Measurements from ENCODE around the gene S100Z. TPM values are rescaled to one million over a fixed set of nuclear protein-coding genes. Genes with fewer than 3 reads are reported as not detected.

Gene S100Z
- total RNA-seq, result not detected in 2 replicates

GRCh38 chr5:76849419-76850291, at the start of gene S100Z:
TSS of gene S100Z (plus strand) at chr5:76850014. CDS start at chr5:76875360, 25,346 bp downstream.

DNA sequence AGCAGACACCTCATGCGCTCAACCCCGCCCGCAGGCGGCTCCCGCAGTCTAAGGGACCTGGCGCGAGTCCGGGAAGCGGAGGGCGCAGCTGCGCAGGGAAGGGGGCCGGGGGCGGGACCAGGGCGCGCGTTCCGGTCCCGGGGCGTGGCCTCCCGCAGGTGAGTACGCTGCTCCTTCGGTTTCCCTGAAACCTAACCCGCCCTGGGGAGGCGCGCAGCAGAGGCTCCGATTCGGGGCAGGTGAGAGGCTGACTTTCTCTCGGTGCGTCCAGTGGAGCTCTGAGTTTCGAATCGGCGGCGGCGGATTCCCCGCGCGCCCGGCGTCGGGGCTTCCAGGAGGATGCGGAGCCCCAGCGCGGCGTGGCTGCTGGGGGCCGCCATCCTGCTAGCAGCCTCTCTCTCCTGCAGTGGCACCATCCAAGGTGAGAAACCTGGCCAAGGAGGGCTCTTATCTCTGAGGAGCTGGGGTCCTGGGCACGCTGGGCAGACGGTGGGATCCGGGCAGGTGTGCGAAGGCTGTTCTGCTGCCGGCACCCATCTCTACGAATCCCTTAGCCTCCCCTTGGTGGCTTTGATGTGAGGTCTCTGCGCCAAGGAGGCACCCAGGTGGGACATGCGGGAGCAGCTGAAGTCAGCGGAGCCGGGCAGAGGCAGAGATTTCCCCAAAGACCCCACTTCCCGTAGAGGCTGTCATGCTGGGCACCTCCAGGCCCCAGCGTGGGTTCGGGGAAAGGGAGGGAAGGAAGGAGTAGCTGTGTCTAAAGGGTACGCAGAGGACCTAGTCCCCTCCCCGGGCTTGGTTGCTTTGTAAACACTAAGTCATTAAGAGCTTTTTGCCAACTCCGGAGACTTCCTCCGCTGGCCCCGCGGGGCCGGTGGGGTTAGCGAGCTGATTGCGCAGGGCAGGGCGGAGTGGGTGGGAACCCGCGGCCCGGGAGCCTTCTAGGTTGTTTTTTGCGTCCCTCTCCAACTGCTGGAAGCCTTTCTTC, 30.7 kb upstream of the S100Z start, which contains the start of gene F2RL1:
Gene F2RL1 (plus strand): TSS at position 187 of the 988 bp plus-strand sequence. CDS start 153 bp downstream, at position 340.

DNA sequence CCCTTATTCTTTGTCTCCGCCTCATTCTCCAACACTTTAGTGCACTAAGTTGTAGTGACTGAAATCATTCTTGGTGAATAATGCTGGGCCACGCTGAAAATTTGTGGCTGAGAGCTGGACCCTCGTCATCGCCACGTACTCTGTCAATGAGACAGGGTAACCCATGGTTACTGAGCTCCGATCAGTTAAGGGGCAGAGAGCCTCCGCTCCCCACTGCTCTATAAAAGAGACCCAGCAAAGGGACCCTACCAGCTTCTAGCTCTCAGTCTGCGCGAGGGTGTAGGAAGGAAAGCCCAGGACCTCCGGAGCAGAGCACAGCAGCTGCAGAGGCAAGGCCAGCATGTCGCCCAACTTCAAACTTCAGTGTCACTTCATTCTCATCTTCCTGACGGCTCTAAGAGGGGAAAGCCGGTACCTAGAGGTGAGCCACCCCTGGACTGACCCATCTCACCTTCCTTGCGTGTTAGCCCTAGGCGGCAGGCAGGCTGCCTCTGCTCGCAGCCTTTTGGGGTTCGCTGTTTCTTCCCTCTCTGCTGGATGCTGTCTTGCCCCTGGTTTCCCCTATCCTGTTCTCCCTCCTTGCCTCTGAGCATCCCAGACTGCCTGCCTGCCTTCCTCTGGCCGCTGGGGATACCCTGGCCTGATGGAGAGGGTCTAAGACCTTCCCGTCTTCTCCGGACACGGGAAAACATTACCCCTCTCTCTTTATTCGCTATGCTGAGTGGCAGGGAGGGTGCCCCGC, 103.2 kb downstream of the S100Z start, which contains the start of gene CRHBP:
Gene CRHBP (plus strand): TSS at position 251 of the 742 bp plus-strand sequence. CDS start 90 bp downstream, at position 341.

Other genes with a start within 250 kb of the S100Z start
- 0.25 TPM in 1 of 2 replicates, not detected in the other for gene F2RL2, start 226.6 kb upstream of the S100Z start, total RNA-seq
- gene F2R, start 133.9 kb upstream of the S100Z start, total RNA-seq, result 140 and 141 TPM in 2 replicates
- gene F2RL1, start 31.0 kb upstream of the S100Z start, total RNA-seq, result 5.8 and 12.3 TPM in 2 replicates
- gene CRHBP, start 103.0 kb downstream of the S100Z start, total RNA-seq, result not detected in 2 replicates
- 12.6 and 14.5 TPM in 2 replicates for gene AGGF1, start 180.4 kb downstream of the S100Z start, total RNA-seq
- gene ZBED3, start 237.3 kb downstream of the S100Z start, total RNA-seq, result 1.5 and 4.7 TPM in 2 replicates